SU-DHL-6 (cell line): ENCODE data around the gene NVL.
"Not testable (repeated sequence)": the region's sequence is repeated elsewhere in the genome, so short reads cannot be mapped to it uniquely, and the experiment has no call there.

ENCODE experiments used
- H2AFZ ChIP-seq: fragments of 200-600 bp; sonication (generic); 2 replicates; pipeline ENCODE4 v1.6.1; 2014; ENCODE audit warnings: low read depth, mild to moderate bottlenecking, moderate library complexity, mixed read lengths, antibody characterized with exemption, low read length; ENCODE audit not compliant: severe bottlenecking
- H3F3A ChIP-seq: fragments of 200-600 bp; shearing (Covaris generic); 2 replicates; pipeline ENCODE4 v1.6.0; 2016; ENCODE audit warnings: antibody characterized with exemption, mild to moderate bottlenecking; ENCODE audit not compliant: insufficient read depth
- H3K27ac ChIP-seq: fragments of 200-600 bp; sonication (generic); 2 replicates; pipeline ENCODE4 v1.5.1; 2016; ENCODE audit warnings: low read depth, mild to moderate bottlenecking, low read length, moderate library complexity, mixed read lengths
- H3K27me3 ChIP-seq: fragments of 200-600 bp; sonication (generic), shearing (Covaris generic); 2 replicates; pipeline ENCODE4 v1.6.0; 2014; ENCODE audit warnings: mild to moderate bottlenecking, low read length
- H3K36me3 ChIP-seq: fragments of 200-600 bp; sonication (generic); 2 replicates; pipeline ENCODE4 v1.6.1; 2014; ENCODE audit warnings: mild to moderate bottlenecking, low read length, mixed read lengths
- H3K4me2 ChIP-seq: fragments of 300-600, 200-600 bp; shearing (Covaris generic), sonication (generic); 2 replicates; pipeline ENCODE4 v1.6.0; 2014; ENCODE audit warnings: low read length, low read depth, mild to moderate bottlenecking; ENCODE audit not compliant: poor library complexity, severe bottlenecking
- H3K4me3 ChIP-seq: fragments of 200-600 bp; sonication (generic); 2 replicates; pipeline ENCODE4 v1.5.1; 2014; ENCODE audit warnings: antibody characterized with exemption, low read length, mild to moderate bottlenecking, mixed read lengths; ENCODE audit not compliant: insufficient read depth, poor library complexity, severe bottlenecking
- H3K79me2 ChIP-seq: fragments of 200-600 bp; sonication (generic); 2 replicates; pipeline ENCODE4 v1.6.1; 2014; ENCODE audit warnings: mild to moderate bottlenecking, low read length, moderate library complexity; ENCODE audit not compliant: insufficient read depth
- H3K9ac ChIP-seq: fragments of 200-600 bp; sonication (generic); 2 replicates; pipeline ENCODE4 v1.7.0; 2014; ENCODE audit warnings: mild to moderate bottlenecking, low read length
- H3K9me2 ChIP-seq: fragments of 200-600 bp; sonication (generic); replicated peaks from 2 replicates; pipeline ENCODE4 v1.6.1; 2014; ENCODE audit warnings: low read length; ENCODE audit not compliant: insufficient read depth
- H3K9me3 ChIP-seq: fragments of 200-600 bp; sonication (generic); 2 replicates; pipeline ENCODE4 v1.6.1; 2014; ENCODE audit warnings: low read length, mixed read lengths; ENCODE audit not compliant: insufficient read depth
- H4K20me1 ChIP-seq: fragments of 200-600 bp; sonication (generic); 2 replicates; pipeline ENCODE4 v1.6.1; 2014; ENCODE audit warnings: low read depth, mild to moderate bottlenecking, antibody characterized with exemption, low read length, moderate library complexity, mixed read lengths
- EZH2phosphoT487 ChIP-seq: fragments of 200-600 bp; sonication (generic), shearing (Covaris generic); conservative IDR thresholded peaks from 2 replicates; pipeline ENCODE4 v1.6.1; 2018; ENCODE audit warnings: mild to moderate bottlenecking, antibody characterized with exemption, low read length, moderate library complexity, mixed read lengths
- TF ChIP-seq, protein P1 (sequence below): fragments of 200-600 bp; sonication (generic); IDR thresholded peaks from one replicate; pipeline ENCODE4 v1.5.1; 2017; ENCODE audit warnings: antibody characterized with exemption, mild to moderate bottlenecking, low read length, moderate library complexity; ENCODE audit not compliant: insufficient read depth, poor library complexity, severe bottlenecking

The NVL gene

DNA sequence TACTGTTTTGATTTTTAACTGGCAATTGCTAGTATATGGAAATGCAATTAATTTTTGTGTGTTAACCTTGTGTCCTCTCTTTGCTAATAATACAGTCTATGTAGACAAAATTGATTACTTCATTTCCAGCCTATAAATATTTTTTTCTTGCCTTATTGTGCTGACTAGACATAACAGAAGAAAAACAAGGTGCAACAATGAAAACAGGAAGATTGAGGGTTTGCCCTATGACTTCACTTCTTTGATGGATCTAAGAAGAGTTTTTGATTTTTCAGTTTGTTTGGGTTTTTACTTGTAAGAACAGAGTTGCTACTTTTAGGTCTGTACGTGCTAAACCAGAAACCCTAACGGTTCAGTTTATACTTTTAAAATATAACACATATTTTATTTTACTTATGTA is 18.2 kb upstream of the NVL start:
- Histone ChIP-seq H2AFZ (no peak overlapping the region), H3K9me3 (peaks cover 12% of the 10 kb centered on the region; the same call in 1 of the 2 replicates), H3K9ac (no peak overlapping the region), H3K36me3 (no peaks in the 10 kb centered on the region), H3K79me2 (no peaks in the 10 kb centered on the region), H3K4me3 (no peak overlapping the region), H3K27ac (no peak overlapping the region), H3K4me2 (no peak overlapping the region), H3K9me2 (no peaks in the 10 kb centered on the region), H3K27me3 (no peaks in the 10 kb centered on the region), H3F3A (no peaks in the 10 kb centered on the region), H4K20me1 (no peaks in the 10 kb centered on the region)
- TF ChIP-seq EZH2phosphoT487: no peak
- TF ChIP-seq, protein P1, sequence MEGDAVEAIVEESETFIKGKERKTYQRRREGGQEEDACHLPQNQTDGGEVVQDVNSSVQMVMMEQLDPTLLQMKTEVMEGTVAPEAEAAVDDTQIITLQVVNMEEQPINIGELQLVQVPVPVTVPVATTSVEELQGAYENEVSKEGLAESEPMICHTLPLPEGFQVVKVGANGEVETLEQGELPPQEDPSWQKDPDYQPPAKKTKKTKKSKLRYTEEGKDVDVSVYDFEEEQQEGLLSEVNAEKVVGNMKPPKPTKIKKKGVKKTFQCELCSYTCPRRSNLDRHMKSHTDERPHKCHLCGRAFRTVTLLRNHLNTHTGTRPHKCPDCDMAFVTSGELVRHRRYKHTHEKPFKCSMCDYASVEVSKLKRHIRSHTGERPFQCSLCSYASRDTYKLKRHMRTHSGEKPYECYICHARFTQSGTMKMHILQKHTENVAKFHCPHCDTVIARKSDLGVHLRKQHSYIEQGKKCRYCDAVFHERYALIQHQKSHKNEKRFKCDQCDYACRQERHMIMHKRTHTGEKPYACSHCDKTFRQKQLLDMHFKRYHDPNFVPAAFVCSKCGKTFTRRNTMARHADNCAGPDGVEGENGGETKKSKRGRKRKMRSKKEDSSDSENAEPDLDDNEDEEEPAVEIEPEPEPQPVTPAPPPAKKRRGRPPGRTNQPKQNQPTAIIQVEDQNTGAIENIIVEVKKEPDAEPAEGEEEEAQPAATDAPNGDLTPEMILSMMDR: no peak

DNA sequence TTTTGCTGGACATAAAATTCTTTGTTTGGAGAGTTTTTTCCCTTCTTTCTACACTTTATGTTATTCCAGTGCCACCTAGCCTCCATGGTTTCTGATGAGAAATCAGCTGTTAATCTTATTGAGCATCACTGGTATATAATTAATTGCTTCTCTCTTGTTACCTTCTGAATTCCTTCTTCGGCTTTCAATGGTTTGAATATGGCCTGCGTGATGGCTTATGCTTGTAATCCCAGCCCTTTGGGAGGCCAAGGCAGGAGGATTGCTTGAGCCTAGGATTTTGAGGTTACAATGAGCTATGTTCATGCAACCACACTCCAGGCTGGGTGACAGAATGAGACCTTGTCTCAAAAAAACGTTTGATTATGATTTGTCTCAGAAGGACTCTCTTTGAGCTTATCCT is 13.7 kb upstream of the NVL start:
- Histone ChIP-seq H4K20me1 (no peaks in the 10 kb centered on the region), H3K27me3 (no peaks in the 10 kb centered on the region), H3K9ac (no peak overlapping the region), H2AFZ (no peak overlapping the region), H3K27ac (no peak overlapping the region), H3K79me2 (no peaks in the 10 kb centered on the region), H3K36me3 (no peaks in the 10 kb centered on the region), H3F3A (no peaks in the 10 kb centered on the region), H3K9me2 (no peaks in the 10 kb centered on the region), H3K9me3 (peaks cover 15% of the 10 kb centered on the region; the same call in 1 of the 2 replicates), H3K4me3 (no peak overlapping the region), H3K4me2 (no peak overlapping the region)
- TF ChIP-seq EZH2phosphoT487: no peak
- TF ChIP-seq, protein P1: no peak

DNA sequence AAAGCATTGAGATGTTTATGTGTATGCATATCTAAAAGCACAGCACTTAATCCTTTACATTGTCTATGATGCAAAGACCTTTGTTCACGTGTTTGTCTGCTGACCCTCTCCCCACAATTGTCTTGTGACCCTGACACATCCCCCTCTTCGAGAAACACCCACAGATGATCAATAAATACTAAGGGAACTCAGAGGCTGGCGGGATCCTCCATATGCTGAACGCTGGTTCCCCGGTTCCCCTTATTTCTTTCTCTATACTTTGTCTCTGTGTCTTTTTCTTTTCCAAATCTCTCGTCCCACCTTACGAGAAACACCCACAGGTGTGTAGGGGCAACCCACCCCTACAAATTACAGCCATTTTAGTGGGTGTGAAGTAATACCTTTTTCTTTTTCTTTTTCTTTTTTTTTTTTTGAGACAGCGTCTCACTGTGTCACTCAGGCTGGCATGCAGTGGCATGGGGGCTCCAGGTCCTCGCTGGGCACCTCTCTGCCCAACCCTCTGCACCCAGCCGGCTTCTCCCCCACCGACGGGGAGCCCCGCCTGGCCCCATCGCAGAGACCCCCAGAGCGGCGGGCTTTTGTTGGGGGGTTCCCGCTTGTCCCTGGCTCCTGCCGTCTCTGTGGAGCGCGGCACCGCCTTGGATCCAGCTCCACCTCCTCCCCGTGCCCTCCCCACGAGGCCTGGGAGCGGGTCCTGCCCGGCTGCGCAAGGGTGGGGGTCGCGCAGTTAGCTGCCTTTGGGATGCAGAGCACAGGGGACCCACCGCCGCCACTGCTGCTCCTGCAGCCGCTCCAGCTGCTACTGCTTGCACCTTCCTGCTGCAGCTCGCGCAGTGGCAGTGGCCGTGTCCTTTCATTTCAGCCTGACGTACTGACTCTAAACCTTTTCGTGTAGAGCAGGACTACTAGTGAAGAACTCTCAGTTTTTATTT is 10.7 kb upstream of the NVL start:
- not testable (repeated sequence) for H3K9ac ChIP-seq, H3K27ac ChIP-seq, H3K79me2 ChIP-seq, H3K27me3 ChIP-seq, H4K20me1 ChIP-seq, H3K9me2 ChIP-seq, H2AFZ ChIP-seq, H3F3A ChIP-seq, H3K4me3 ChIP-seq, H3K4me2 ChIP-seq, H3K36me3 ChIP-seq
- peaks cover 15% of the 10 kb centered on the region; the same call in 1 of the 2 replicates for H3K9me3 ChIP-seq

DNA sequence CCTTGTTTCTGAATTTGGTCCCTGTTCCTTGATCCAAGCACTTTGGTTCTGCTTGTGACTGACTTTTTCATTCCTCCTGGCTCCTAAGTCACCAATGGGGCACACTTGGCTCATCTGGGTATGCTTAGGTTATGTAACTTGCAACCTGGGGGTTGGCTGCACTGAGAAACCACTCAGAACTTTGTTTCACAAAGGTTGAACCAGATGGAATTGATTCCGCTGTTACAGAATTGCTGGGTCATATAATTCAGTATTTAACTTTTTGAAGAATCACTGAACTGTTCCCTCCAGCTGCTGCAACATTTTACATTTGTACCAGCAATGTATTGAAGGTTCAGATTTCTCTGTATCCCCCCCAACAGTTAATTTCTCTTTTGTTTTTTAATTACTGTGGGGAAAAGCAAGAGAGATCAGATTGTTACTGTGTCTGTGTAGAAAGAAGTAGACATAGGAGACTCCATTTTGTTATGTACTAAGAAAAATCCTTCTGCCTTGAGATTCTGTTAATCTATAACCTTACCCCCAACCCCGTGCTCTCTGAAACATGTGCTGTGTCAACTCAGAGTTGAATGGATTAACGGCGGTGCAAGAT is 9.6 kb upstream of the NVL start:
- H4K20me1 ChIP-seq: no peaks in the 10 kb centered on the region
- no peak overlapping the region for H3K4me2 ChIP-seq
- no peaks in the 10 kb centered on the region for H3F3A ChIP-seq
- TF ChIP-seq EZH2phosphoT487: no peak
- TF ChIP-seq, protein P1: no peak
- H3K79me2 ChIP-seq: no peaks in the 10 kb centered on the region
- no peak overlapping the region for H2AFZ ChIP-seq
- H3K27me3 ChIP-seq: no peaks in the 10 kb centered on the region
- peaks cover 15% of the 10 kb centered on the region; the same call in 1 of the 2 replicates for H3K9me3 ChIP-seq
- H3K36me3 ChIP-seq: no peaks in the 10 kb centered on the region
- H3K4me3 ChIP-seq: no peak overlapping the region
- H3K9ac ChIP-seq: no peak overlapping the region
- H3K27ac ChIP-seq: no peak overlapping the region
- no peaks in the 10 kb centered on the region for H3K9me2 ChIP-seq
